ENCODE data around the gene MPZL1. TPM values are rescaled to one million over a fixed set of nuclear protein-coding genes. Genes with fewer than 3 reads are reported as not detected.

MPZL1 gene
- total RNA-seq, 2 experiments from 2014 or later = 48.9 to 61.9 TPM

DNA sequence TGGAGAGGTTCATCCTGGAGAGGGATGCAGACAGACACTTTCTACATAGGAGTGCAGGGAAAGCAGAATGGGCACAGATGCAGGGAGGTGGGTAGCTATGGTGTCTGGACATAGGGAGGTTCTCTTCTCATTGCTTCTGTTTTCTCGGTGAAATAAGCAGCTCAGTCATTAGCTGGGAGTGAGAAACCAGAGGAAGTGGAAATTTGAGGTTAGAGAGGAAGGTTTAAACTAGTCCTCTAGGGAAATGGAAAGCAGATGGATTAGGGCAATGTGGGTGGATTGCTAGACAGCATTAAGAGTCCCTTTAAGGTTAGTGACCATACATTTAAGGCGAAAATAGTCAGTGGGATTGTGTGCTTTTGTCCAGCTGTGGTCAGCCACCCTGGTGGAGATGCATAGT is 39.6 kb downstream of the MPZL1 start:
- Histone ChIP-seq H3K4me3 (ENCODE audit: low read depth, low read length, poor library complexity, severe bottlenecking) (no peak overlapping the region), H3K9me3 (ENCODE audit: low read length) (no peaks in the 10 kb centered on the region), H3K27ac (ENCODE audit: low read depth, low read length, poor library complexity, severe bottlenecking) (no peak overlapping the region), H3K4me1 (ENCODE audit: insufficient read depth, low read length, poor library complexity, severe bottlenecking) (peaks cover 11% of the 10 kb centered on the region), H3K36me3 (ENCODE audit: insufficient read depth, low read length) (peaks cover 7% of the 10 kb centered on the region), H3K4me2 (ENCODE audit: low read length) (no peak overlapping the region), H4K20me1 (ENCODE audit: insufficient read depth, low read length) (no peaks in the 10 kb centered on the region; the same call in 1 of the 2 replicates), H3K9me2 (ENCODE audit: insufficient read depth, low read length) (no peaks in the 10 kb centered on the region), H3K79me2 (ENCODE audit: insufficient read depth, low read depth, low read length) (peaks cover 19% of the 10 kb centered on the region; the same call in 1 of the 2 replicates), H2AFZ (ENCODE audit: low read length) (no peak overlapping the region)
- CTCF ChIA-PET (ENCODE audit: unreplicated experiment) = no interaction called here
- intact Hi-C loops (cut with micrococcal nuclease; ENCODE audit: unreplicated experiment) = no loop called here
- no peak for DNase-seq (ENCODE audit: low spot score)
- POLR2A ChIA-PET = interaction anchor here (0.5 to 1.0 kb wide), 3 partner anchors 8 to 45 kb away, joined by 3 to 4 read pairs (median 3); no protein-coding TSS in a partner anchor
- no TSS peak for BruUV-seq (replicated peaks)
- TF ChIP-seq, protein P1, sequence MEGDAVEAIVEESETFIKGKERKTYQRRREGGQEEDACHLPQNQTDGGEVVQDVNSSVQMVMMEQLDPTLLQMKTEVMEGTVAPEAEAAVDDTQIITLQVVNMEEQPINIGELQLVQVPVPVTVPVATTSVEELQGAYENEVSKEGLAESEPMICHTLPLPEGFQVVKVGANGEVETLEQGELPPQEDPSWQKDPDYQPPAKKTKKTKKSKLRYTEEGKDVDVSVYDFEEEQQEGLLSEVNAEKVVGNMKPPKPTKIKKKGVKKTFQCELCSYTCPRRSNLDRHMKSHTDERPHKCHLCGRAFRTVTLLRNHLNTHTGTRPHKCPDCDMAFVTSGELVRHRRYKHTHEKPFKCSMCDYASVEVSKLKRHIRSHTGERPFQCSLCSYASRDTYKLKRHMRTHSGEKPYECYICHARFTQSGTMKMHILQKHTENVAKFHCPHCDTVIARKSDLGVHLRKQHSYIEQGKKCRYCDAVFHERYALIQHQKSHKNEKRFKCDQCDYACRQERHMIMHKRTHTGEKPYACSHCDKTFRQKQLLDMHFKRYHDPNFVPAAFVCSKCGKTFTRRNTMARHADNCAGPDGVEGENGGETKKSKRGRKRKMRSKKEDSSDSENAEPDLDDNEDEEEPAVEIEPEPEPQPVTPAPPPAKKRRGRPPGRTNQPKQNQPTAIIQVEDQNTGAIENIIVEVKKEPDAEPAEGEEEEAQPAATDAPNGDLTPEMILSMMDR (conservative IDR thresholded peaks at IDR 0.05; ENCODE audit: low read length) = no peak
- no peak for TF ChIP-seq EZH2phosphoT487 (IDR thresholded peaks at IDR 0.05; ENCODE audit: borderline replicate concordance, low read depth, low read length)

DNA sequence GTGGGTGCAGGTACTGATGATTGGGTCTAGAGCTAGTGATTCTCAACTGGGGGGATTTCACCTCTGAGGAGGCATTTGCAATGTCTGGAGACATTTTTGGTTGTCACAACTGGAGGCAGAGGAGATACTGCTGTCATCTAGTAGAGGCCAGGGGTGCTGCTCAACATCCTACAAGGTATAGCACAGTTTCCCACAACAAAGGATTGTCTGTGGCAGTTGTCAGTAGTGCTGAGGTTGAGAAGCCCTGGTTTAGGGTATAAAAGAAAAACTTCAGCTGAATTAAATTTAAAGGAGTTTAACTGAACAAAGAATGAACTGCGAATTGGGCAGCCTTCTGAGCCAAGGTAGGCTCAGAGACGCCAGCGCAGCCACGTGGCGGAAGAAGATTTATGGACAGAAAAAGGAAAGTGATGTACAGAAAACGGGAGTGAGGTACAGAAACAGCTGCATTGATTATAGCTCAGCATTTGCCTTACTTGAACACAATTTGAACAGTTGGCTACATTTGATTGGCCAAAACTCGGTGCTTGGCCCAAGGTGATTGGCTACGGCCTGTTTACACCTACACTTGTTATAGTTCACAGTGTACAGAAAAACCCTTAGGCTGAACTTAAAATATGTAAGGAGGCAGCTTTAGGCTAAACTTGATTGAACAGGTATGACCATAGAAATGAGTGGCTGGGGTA is 40.4 kb downstream of the MPZL1 start:
- DNase-seq (ENCODE audit: low spot score) = no peak
- BruUV-seq (replicated peaks) = no TSS peak
- H3K9me2 ChIP-seq (ENCODE audit: insufficient read depth, low read length) = no peaks in the 10 kb centered on the region
- H3K4me2 ChIP-seq (ENCODE audit: low read length) = no peak overlapping the region
- CTCF ChIA-PET (ENCODE audit: unreplicated experiment) = no interaction called here
- no peak overlapping the region for H2AFZ ChIP-seq (ENCODE audit: low read length)
- intact Hi-C loops (cut with micrococcal nuclease; ENCODE audit: unreplicated experiment) = no loop called here
- H3K79me2 ChIP-seq (ENCODE audit: insufficient read depth, low read depth, low read length) = peaks cover 16% of the 10 kb centered on the region; the same call in 1 of the 2 replicates
- H3K4me1 ChIP-seq (ENCODE audit: insufficient read depth, low read length, poor library complexity, severe bottlenecking) = peaks cover 3% of the 10 kb centered on the region
- H3K27ac ChIP-seq (ENCODE audit: low read depth, low read length, poor library complexity, severe bottlenecking) = no peak overlapping the region
- H4K20me1 ChIP-seq (ENCODE audit: insufficient read depth, low read length) = no peaks in the 10 kb centered on the region
- POLR2A ChIA-PET = interaction anchor here (0.6 to 1.0 kb wide), 3 partner anchors 9 to 132 kb away, joined by 3 to 4 read pairs (median 4); no protein-coding TSS in a partner anchor
- no peaks in the 10 kb centered on the region for H3K9me3 ChIP-seq (ENCODE audit: low read length)
- TF ChIP-seq, protein P1 (conservative IDR thresholded peaks at IDR 0.05; ENCODE audit: low read length) = no peak
- TF ChIP-seq EZH2phosphoT487 (IDR thresholded peaks at IDR 0.05; ENCODE audit: borderline replicate concordance, low read depth, low read length) = no peak
- H3K36me3 ChIP-seq (ENCODE audit: insufficient read depth, low read length) = peaks cover 15% of the 10 kb centered on the region
- no peak overlapping the region for H3K4me3 ChIP-seq (ENCODE audit: low read depth, low read length, poor library complexity, severe bottlenecking)

DNA sequence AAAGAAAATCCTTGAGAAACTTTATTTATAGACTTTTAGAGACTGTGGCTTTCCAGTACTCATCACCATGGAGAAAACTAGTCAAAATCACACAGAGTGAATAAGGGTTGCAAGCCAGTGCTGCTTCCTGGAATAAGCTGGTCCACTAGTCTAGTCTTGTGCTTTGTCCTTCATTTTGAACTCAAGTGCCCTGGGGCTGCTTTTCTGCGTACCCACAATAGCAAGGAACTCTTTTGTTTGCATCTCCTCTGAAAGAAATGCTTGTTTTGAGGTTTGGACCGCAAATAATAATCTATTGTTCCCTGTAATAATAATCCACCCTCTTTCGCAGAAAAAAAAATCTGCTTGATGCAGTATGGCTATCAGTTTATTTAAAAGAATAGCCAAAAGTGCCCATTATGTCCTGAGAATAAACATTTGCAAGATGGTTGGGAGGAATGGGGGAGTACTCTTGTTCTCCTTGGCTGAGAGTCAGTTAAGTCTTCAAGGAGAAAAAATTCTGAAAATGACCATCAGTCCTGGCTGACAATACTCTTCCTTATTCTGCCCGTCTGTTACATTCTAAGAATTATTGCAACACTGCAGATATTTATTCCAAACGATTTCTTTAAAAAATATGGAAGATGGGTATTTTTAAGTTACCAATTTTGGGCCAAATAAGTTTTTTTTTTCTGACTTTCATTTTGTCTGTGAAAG is 41.9 kb downstream of the MPZL1 start:
- Histone ChIP-seq H3K79me2 (ENCODE audit: insufficient read depth, low read depth, low read length) (peaks cover 4% of the 10 kb centered on the region; the same call in 1 of the 2 replicates), H3K9me3 (ENCODE audit: low read length) (no peaks in the 10 kb centered on the region), H4K20me1 (ENCODE audit: insufficient read depth, low read length) (no peaks in the 10 kb centered on the region), H3K36me3 (ENCODE audit: insufficient read depth, low read length) (peaks cover 28% of the 10 kb centered on the region), H3K4me3 (ENCODE audit: low read depth, low read length, poor library complexity, severe bottlenecking) (no peak overlapping the region), H2AFZ (ENCODE audit: low read length) (no peak overlapping the region), H3K4me1 (ENCODE audit: insufficient read depth, low read length, poor library complexity, severe bottlenecking) (no peaks in the 10 kb centered on the region), H3K27ac (ENCODE audit: low read depth, low read length, poor library complexity, severe bottlenecking) (no peak overlapping the region), H3K9me2 (ENCODE audit: insufficient read depth, low read length) (no peaks in the 10 kb centered on the region), H3K4me2 (ENCODE audit: low read length) (no peak overlapping the region)
- DNase-seq (ENCODE audit: low spot score) = no peak
- ChIA-PET CTCF (ENCODE audit: unreplicated experiment) (no interaction called here), POLR2A (no interaction called here)
- BruUV-seq (replicated peaks) = no TSS peak
- intact Hi-C loops (cut with micrococcal nuclease; ENCODE audit: unreplicated experiment) = no loop called here
- TF ChIP-seq, protein P1 (conservative IDR thresholded peaks at IDR 0.05; ENCODE audit: low read length) = no peak
- no peak for TF ChIP-seq EZH2phosphoT487 (IDR thresholded peaks at IDR 0.05; ENCODE audit: borderline replicate concordance, low read depth, low read length)
